ENCODE results near the gene TNRC6A.
"Not testable (repeated sequence)": the region's sequence is repeated elsewhere in the genome, so short reads cannot be mapped to it uniquely, and the experiment has no call there.

The TNRC6A gene

GRCh38 chr16:24810951-24811843 lies 81.7 kb downstream of the TNRC6A start:
- DNase-seq (ENCODE audit: low read depth in 1 of 2, low spot score in 1 of 2): no peak

DNA sequence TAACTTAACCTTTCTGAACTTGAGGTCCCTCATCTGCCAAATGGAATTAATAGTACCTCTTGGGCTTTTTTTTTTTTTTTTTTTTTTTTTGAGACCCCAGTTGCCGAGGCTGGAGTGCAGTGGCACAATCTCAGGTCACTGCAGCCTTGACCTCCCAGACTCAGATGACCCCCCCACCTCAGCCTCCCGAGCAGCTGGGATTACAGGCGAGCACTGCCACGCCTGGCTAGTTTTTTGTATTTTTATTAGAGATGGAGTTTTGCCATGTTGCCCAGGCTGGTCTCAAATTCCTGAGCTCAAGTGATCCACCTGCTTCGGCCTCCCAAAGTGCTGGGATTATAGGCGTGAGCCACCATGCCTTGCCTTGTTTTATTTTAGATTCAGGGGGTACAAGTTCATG lies 83.4 kb downstream of the TNRC6A start:
- not testable (repeated sequence) for DNase-seq (ENCODE audit: low read depth in 1 of 2, low spot score in 1 of 2)

- no peak for DNase-seq (ENCODE audit: low read depth in 1 of 2, low spot score in 1 of 2)
These were observed 85.6 kb downstream of the TNRC6A start for GRCh38 chr16:24815021-24815420.

GRCh38 chr16:24816688-24817087 lies 87.2 kb downstream of the TNRC6A start:
- no peak for DNase-seq (ENCODE audit: low read depth in 1 of 2, low spot score in 1 of 2)

DNA sequence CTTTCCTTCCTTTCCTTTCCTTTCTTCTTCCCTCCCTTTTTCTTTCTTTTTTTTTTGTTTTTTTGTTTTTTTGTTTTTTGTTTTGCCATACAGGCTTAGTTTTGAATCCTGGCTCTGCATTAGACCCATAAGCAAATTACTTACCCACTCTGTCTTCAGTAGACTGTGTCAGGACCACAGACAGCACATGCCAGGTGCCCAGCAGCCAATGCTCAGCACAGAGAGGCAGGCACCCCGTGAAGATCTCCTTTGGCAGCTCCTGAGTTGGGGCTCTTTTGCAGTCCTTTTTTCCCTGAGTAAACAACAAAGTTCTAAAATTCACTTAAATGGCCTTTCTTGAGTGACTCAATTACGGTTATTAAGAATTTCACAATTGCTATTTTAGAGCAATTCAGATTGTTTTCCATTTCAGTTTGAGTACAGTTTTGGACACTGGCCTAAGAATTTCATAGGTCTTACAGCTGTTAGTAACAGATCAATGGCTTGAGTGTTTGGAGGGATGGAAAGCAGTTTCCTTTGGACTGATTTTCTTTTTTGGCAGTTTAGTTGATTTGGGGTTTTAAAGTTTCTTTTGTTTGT lies 90.1 kb downstream of the TNRC6A start:
- DNase-seq (ENCODE audit: low read depth in 1 of 2, low spot score in 1 of 2): no peak

DNA sequence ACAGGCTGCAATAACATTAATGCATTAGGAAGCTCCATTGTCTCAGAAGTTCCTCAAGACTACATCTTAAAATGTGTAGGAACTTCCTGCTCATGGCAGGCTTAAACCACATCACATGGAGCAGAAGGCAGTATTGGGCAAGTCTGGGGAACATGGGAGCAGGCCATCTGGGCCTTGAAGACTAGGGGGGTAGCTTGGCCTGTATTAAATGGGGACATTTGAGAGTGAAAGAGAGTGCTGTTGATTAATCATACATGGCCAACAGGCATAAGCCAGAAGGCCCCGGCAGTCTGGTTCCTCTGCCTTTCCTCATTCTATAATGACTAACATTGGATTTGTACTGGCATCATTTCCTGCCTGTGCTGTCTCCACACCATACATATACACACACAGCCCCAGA lies 91.1 kb downstream of the TNRC6A start:
- no peak for DNase-seq (ENCODE audit: low read depth in 1 of 2, low spot score in 1 of 2)

DNA sequence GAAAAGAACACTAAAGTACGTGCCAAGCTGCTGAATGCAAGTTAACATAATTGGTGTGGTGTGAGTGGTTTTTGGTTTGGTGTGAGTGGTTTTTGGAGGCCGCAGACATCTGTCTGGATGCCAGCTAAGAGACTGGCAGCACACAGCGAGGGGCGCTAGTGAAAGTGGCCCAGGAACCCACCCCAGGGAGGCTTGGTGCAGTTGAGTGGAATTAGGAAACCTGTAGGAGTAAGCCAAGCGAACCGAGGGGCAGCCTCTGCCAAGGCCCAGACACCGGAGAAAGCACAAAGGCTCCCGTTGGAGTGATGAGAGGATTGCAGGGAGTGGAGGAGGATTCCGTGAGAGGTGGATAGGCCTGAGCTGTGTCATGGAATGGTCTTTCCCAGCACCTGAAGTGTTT lies 91.7 kb downstream of the TNRC6A start:
- DNase-seq (ENCODE audit: low read depth in 1 of 2, low spot score in 1 of 2): no peak

DNA sequence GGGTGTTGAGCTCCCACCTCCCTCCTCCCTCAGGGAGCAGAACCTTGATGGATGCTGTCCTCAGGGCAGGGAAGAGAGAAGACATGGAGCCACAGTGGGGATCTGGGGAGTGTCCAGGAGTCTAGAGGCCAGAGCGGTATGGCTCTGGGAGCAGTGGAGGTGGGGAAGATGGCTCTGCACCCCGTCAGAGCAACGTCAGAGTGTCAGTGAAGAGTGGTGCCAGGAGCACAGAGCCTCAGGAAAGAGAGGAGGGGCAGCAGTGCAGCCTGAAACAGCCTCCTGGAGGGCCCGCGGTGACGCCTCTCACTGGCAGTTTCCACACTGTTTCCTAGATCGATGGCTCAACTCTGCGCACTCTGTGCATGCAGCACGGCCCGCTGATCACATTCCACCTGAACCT lies 93.1 kb downstream of the TNRC6A start:
- no peak for DNase-seq (ENCODE audit: low read depth in 1 of 2, low spot score in 1 of 2)

- DNase-seq (ENCODE audit: low read depth in 1 of 2, low spot score in 1 of 2): no peak
These were observed 93.5 kb downstream of the TNRC6A start for GRCh38 chr16:24822974-24823373.

GRCh38 chr16:24825696-24826095 lies 96.2 kb downstream of the TNRC6A start:
- DNase-seq (ENCODE audit: low read depth in 1 of 2, low spot score in 1 of 2): no peak

- DNase-seq (ENCODE audit: low read depth in 1 of 2, low spot score in 1 of 2): no peak
These were observed 96.7 kb downstream of the TNRC6A start for GRCh38 chr16:24826096-24826690.

- no peak for DNase-seq (ENCODE audit: low read depth in 1 of 2, low spot score in 1 of 2)
These were observed 97.5 kb downstream of the TNRC6A start for GRCh38 chr16:24826817-24827566.

DNA sequence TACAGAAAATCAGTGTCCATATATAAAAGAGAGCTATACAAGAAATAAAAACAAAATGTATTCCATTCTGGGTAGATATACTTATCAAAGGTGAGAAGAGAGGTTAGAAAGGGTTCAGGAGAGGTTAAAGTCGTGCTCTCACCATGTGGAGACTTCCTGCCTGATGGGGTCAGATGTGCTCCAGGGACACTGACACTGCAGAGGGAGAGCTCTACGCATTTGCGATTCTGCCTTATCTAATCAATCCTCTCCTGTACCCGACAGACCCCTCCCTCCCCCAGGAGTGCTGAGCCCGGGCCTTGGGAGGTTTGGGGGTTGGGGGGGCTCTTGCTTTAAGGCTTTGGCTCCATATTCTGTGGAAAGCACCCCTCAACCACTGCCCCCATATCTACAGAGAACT lies 99.7 kb downstream of the TNRC6A start:
- no peak for DNase-seq (ENCODE audit: low read depth in 1 of 2, low spot score in 1 of 2)

- no peak for DNase-seq (ENCODE audit: low read depth in 1 of 2, low spot score in 1 of 2)
These were observed 103.9 kb downstream of the TNRC6A start for GRCh38 chr16:24833352-24833751.

DNA sequence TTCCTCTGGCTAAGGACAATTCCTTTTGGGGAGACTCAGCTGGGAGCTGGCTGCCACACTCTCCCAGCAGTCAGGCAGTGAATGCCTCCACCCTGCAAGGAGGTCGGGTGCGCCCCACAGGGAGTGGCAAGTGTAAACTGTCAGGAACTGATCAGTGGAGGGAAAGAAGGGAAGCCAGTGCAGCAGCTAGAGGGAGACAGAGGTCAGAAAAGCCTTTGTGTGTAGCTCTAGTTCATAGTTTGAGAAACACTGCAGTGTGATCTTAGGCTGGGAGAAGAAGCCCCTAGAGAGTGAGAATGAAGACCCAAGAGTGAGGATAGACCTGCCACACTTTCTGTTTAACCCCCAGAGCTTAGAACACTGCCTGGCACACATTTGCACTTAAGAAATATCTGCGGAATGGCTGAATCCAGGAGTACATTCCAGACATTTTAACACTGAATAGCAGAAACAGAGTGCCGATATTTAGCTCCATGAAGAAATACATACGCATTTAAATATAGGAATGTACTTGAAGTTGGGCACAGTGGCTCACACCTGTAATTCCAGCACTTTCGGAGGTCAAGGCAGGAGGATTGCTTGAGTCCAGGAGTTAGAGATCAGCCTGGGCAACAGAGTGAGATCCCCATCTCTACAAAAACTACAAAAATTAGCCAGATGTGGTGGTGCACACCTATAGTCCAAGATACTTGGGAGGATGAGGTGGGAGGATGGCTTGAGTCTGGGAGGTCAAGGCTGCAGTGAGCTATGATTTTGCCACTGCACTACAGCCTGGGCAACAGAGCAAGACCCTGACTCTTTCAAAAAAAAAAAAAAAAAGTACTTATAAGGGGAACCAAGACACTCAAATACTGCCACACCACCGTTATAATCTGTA lies 105.2 kb downstream of the TNRC6A start:
- DNase-seq (ENCODE audit: low read depth in 1 of 2, low spot score in 1 of 2): no peak

DNA sequence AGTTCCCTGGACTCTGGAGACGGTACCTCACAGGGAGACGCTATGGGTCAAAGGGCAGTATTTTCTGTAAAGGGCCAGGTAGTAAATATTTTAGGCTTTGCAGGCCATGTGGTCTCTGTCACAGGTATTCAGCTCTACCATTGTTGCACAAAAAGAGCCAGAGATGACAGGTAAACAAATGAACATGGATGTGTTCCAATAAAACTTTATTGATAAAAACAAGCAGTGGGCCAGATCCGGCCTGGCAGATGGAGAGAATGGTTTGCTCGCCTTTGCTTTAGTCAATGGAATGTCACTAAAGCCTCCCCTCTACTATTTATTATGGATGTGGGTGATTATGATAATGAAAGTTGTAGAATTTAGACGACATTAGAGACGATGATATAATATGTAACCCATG lies 107.4 kb downstream of the TNRC6A start:
- DNase-seq (ENCODE audit: low read depth in 1 of 2, low spot score in 1 of 2): no peak

GRCh38 chr16:24837969-24838368 lies 108.5 kb downstream of the TNRC6A start:
- no peak for DNase-seq (ENCODE audit: low read depth in 1 of 2, low spot score in 1 of 2)

DNA sequence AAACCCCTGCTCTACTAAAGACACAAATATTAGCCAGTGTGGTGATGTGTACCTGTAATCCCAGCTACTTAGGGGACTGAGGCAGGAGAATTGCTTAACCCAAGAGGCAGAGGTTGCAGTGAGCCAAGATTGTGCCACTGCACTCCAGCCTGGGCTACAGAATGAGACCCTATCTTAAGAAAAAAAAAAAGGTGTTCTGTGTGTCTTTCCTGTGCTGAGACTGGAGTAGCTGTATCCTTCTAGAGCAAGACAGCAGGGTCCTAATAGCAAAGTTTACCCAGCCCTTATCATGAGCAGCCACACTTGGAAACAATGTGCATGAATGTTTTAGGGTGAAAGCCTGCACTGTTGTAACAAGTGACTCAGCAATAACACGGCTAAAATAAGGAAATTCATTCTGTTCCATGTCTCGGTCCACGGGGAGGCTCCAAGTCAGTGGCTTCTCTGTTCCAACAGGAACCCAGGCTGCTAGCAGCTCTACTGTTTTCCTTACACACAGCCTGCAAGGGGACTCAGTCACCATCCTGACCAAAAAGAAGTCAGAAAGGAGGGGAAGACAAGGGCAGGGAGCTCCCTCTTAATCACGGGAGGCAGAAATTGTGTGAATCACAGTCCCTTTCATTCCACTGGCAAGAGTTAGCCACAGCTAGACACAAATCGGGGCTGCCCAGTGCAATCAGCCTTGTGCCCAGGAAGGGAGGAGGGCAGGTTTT lies 109.3 kb downstream of the TNRC6A start:
- DNase-seq (ENCODE audit: low read depth in 1 of 2, low spot score in 1 of 2): no peak

DNA sequence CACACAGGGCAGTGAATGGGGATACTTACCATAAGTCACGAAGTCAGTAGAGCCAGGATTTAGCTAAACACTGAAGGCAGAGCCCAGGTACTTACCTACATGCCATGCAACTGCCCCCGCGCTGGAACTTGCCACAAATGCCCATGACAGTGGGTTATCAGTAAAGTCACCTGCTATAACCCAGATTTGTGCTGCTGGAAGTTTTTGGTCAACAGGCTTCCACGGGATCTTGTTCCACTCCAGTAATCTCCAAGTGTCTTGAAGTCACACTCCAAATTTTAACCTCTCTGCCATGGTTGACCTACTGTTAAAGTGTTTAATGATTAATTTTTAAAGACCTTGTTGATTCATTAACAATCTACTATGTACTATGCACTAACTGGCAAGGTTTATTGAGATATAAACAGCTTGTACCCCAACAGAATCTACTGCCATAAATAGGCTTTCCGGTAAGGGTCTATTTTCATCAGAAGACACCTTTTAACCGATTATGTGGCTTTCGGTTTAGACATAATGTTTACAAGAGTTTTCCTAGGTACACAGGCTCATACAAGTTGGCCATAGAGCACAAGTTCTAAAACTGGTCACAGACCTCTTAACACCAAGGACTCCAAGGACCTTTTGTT lies 110.0 kb downstream of the TNRC6A start:
- no peak for DNase-seq (ENCODE audit: low read depth in 1 of 2, low spot score in 1 of 2)

GRCh38 chr16:24841291-24841690 lies 111.8 kb downstream of the TNRC6A start:
- no peak for DNase-seq (ENCODE audit: low read depth in 1 of 2, low spot score in 1 of 2)

Data from activated T-helper 1 cell treated with anti-CD3 and anti-CD28 coated beads, Interleukin-2, amount 50 U/mL, for 16 hours (primary cell).